ENCODE data around the gene SUSD5.
A peak's percentile ranks its signal among the peaks of the same experiment; 100 is the strongest.
"Not testable (repeated sequence)": the region's sequence is repeated elsewhere in the genome, so short reads cannot be mapped to it uniquely, and the experiment has no call there.

Gene SUSD5

GRCh38 chr3:33146791-33147445 is 71.7 kb downstream of the SUSD5 start:
- DNase-seq, result no peak

- no peak for DNase-seq
Measured at GRCh38 chr3:33145901-33146580, 72.6 kb downstream of the SUSD5 start.

GRCh38 chr3:33145221-33145900 is 73.2 kb downstream of the SUSD5 start:
- no peak for DNase-seq

- DNase-seq, result peak; percentile 32
Measured at GRCh38 chr3:33144433-33144832, 74.2 kb downstream of the SUSD5 start.

- no peak for DNase-seq
Measured at GRCh38 chr3:33141006-33141405, 77.6 kb downstream of the SUSD5 start.

- no peak for DNase-seq
Measured at GRCh38 chr3:33139996-33140395, 78.6 kb downstream of the SUSD5 start.

GRCh38 chr3:33139006-33139623 is 79.5 kb downstream of the SUSD5 start:
- DNase-seq, result not testable (repeated sequence)

- DNase-seq, result no peak
Measured at GRCh38 chr3:33137691-33138090, 80.9 kb downstream of the SUSD5 start.

- no peak for DNase-seq
Measured at GRCh38 chr3:33134026-33134625, 84.5 kb downstream of the SUSD5 start.

GRCh38 chr3:33132019-33132360 is 86.6 kb downstream of the SUSD5 start:
- no peak for DNase-seq

- DNase-seq, result no peak
Measured at GRCh38 chr3:33131331-33132018, 87.1 kb downstream of the SUSD5 start.

GRCh38 chr3:33130144-33130543 is 88.5 kb downstream of the SUSD5 start:
- DNase-seq, result no peak

- no peak for DNase-seq
Measured at GRCh38 chr3:33128706-33129105, 89.9 kb downstream of the SUSD5 start.

GRCh38 chr3:33125840-33126239 is 92.8 kb downstream of the SUSD5 start:
- no peak for DNase-seq

- DNase-seq, result no peak
Measured at GRCh38 chr3:33124638-33125037, 94.0 kb downstream of the SUSD5 start.

- DNase-seq, result no peak
Measured at GRCh38 chr3:33122991-33123390, 95.6 kb downstream of the SUSD5 start.

GRCh38 chr3:33119891-33120290 is 98.7 kb downstream of the SUSD5 start:
- no peak for DNase-seq

- no peak for DNase-seq
Measured at GRCh38 chr3:33117461-33117860, 101.1 kb downstream of the SUSD5 start.

GRCh38 chr3:33115024-33115768 is 103.4 kb downstream of the SUSD5 start:
- no peak for DNase-seq

- no peak for DNase-seq
Measured at GRCh38 chr3:33114622-33115023, 104.0 kb downstream of the SUSD5 start.

- peak; percentile 87 for DNase-seq
Measured at GRCh38 chr3:33113772-33114621, 104.6 kb downstream of the SUSD5 start, which contains the start of gene CRTAP. CRTAP (plus strand) TSS chr3:33114014; CDS start chr3:33114078, 64 bp downstream.
